Upper lobe of left lung (tissue), 4 donors: ENCODE measurements around the gene ACVR1.

Experiments
- POLR2A ChIP-seq, 4 donors: fragments of 450-650 bp; IDR thresholded peaks; one replicate each; pipeline ENCODE4 v1.5.1; 2016 to 2017; ENCODE audit warnings: antibody characterized with exemption in 4 of 4, mild to moderate bottlenecking in 2 of 4
- POLR2AphosphoS5 ChIP-seq, 2 donors: sonication (generic); formaldehyde crosslinking; IDR thresholded peaks; one replicate each; pipeline ENCODE4 v1.5.1; 2017; ENCODE audit warnings: antibody characterized with exemption in 2 of 2
- TF ChIP-seq, protein P1 (sequence below), 6 experiments: fragments of 450-650 bp in 4 of 6; fragments of 200-600 bp in 2 of 6; sonication (generic) in 2 of 6; IDR thresholded peaks; one replicate each; pipeline ENCODE4 v1.5.1; 2016 to 2019; ENCODE audit warnings: antibody characterized with exemption in 6 of 6

DNA sequence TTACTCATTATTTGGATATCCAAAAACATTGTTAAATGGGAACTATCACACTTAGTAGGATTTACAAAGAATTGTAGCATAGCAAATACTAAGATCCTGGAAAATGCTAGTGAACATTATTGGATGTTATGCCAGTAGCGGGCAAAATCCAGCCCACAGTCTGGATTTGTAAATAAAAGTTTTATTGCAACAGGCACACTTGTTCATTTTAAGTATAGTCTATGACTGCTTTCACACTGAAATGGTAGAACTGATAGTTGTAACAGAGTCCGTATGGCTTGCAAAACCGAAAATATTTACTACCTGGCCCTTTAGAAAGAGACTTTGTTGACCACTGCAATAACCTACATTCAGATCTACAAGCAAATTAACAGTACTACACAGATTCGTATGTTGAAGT lies 53.6 kb downstream of the ACVR1 start:
- TF ChIP-seq POLR2A (IDR thresholded peaks at IDR 0.05) (no peak), POLR2AphosphoS5 (IDR thresholded peaks at IDR 0.05) (no peak)
- TF ChIP-seq, protein P1, sequence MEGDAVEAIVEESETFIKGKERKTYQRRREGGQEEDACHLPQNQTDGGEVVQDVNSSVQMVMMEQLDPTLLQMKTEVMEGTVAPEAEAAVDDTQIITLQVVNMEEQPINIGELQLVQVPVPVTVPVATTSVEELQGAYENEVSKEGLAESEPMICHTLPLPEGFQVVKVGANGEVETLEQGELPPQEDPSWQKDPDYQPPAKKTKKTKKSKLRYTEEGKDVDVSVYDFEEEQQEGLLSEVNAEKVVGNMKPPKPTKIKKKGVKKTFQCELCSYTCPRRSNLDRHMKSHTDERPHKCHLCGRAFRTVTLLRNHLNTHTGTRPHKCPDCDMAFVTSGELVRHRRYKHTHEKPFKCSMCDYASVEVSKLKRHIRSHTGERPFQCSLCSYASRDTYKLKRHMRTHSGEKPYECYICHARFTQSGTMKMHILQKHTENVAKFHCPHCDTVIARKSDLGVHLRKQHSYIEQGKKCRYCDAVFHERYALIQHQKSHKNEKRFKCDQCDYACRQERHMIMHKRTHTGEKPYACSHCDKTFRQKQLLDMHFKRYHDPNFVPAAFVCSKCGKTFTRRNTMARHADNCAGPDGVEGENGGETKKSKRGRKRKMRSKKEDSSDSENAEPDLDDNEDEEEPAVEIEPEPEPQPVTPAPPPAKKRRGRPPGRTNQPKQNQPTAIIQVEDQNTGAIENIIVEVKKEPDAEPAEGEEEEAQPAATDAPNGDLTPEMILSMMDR (IDR thresholded peaks at IDR 0.05), result no peak
